Measurements from ENCODE around the gene KRTAP11-1.

The KRTAP11-1 gene

GRCh38 chr21:30881480-30881879 is at the start of gene KRTAP11-1:
TSS of gene KRTAP11-1 (minus strand) at chr21:30881580. CDS start at chr21:30881524, 56 bp downstream.
- DNase-seq (ENCODE audit: low read depth, low spot score), result no peak
- TF ChIP-seq CTCF (IDR thresholded peaks at IDR 0.05; ENCODE audit: low read depth, low read length), result no peak
- no peak within 1 kb of the TSS for H3K4me3 ChIP-seq (ENCODE audit: low read depth, low read length)
- in situ Hi-C loops (cut with HindIII; ENCODE audit: low sequenced_read_pairs), result no loop called here

- TF ChIP-seq CTCF (IDR thresholded peaks at IDR 0.05; ENCODE audit: low read depth, low read length), result no peak
- no peak for DNase-seq (ENCODE audit: low read depth, low spot score)
- no peak overlapping the region for H3K4me3 ChIP-seq (ENCODE audit: low read depth, low read length)
- in situ Hi-C loops (cut with HindIII; ENCODE audit: low sequenced_read_pairs), result no loop called here
Observed at GRCh38 chr21:30924146-30924700, 42.8 kb upstream of the KRTAP11-1 start.

- TF ChIP-seq CTCF (IDR thresholded peaks at IDR 0.05; ENCODE audit: low read depth, low read length), result no peak
- in situ Hi-C loops (cut with HindIII; ENCODE audit: low sequenced_read_pairs), result no loop called here
- DNase-seq (ENCODE audit: low read depth, low spot score), result no peak
- H3K4me3 ChIP-seq (ENCODE audit: low read depth, low read length), result no peak overlapping the region
Observed at GRCh38 chr21:30921129-30921528, 39.7 kb upstream of the KRTAP11-1 start.

GRCh38 chr21:30917557-30917956 is 36.2 kb upstream of the KRTAP11-1 start:
- DNase-seq (ENCODE audit: low read depth, low spot score), result no peak
- in situ Hi-C loops (cut with HindIII; ENCODE audit: low sequenced_read_pairs), result no loop called here
- TF ChIP-seq CTCF (IDR thresholded peaks at IDR 0.05; ENCODE audit: low read depth, low read length), result no peak
- no peak overlapping the region for H3K4me3 ChIP-seq (ENCODE audit: low read depth, low read length)

GRCh38 chr21:30900881-30901280 is 19.5 kb upstream of the KRTAP11-1 start:
- in situ Hi-C loops (cut with HindIII; ENCODE audit: low sequenced_read_pairs), result no loop called here
- no peak overlapping the region for H3K4me3 ChIP-seq (ENCODE audit: low read depth, low read length)
- no peak for DNase-seq (ENCODE audit: low read depth, low spot score)
- no peak for TF ChIP-seq CTCF (IDR thresholded peaks at IDR 0.05; ENCODE audit: low read depth, low read length)

- H3K4me3 ChIP-seq (ENCODE audit: low read depth, low read length), result no peak overlapping the region
- no peak for DNase-seq (ENCODE audit: low read depth, low spot score)
- TF ChIP-seq CTCF (IDR thresholded peaks at IDR 0.05; ENCODE audit: low read depth, low read length), result no peak
- in situ Hi-C loops (cut with HindIII; ENCODE audit: low sequenced_read_pairs), result no loop called here
Observed at GRCh38 chr21:30882866-30883597, 1.7 kb upstream of the KRTAP11-1 start.

Data from astrocyte of the spinal cord (primary cell).